ENCODE results near the gene TBPL2. TPM values are rescaled to one million over a fixed set of nuclear protein-coding genes. Genes with fewer than 3 reads are reported as not detected.

The TBPL2 gene
- total RNA-seq, 4 donors from 2014 or later = not detected

- ATAC-seq (ENCODE audit: low FRiP score) (no peak), DNase-seq (ENCODE audit: low spot score) (no peak)
These were observed 5.8 kb upstream of the TBPL2 start for GRCh38 chr14:55446127-55446736.

GRCh38 chr14:55441286-55441685 lies 870 bp upstream of the TBPL2 start:
- no peak for ATAC-seq (ENCODE audit: low FRiP score)
- DNase-seq (ENCODE audit: low spot score) = no peak
- TF ChIP-seq CTCF (IDR thresholded peaks at IDR 0.05) = no peak

More at GRCh38 chr14:55446127-55446736, 5.8 kb upstream of the TBPL2 start:
- no peak for TF ChIP-seq CTCF (IDR thresholded peaks at IDR 0.05)

GRCh38 chr14:55438066-55438683 lies 2.2 kb downstream of the TBPL2 start:
- DNase-seq (ENCODE audit: low spot score) = no peak
- ATAC-seq (ENCODE audit: low FRiP score) = no peak
- TF ChIP-seq CTCF (IDR thresholded peaks at IDR 0.05) = no peak

GRCh38 chr14:55436931-55437330 lies 3.5 kb downstream of the TBPL2 start:
- no peak for TF ChIP-seq CTCF (IDR thresholded peaks at IDR 0.05)
- no peak for DNase-seq (ENCODE audit: low spot score)
- no peak for ATAC-seq (ENCODE audit: low FRiP score)

- no peak for DNase-seq (ENCODE audit: low spot score)
- TF ChIP-seq CTCF (IDR thresholded peaks at IDR 0.05) = no peak
These were observed 3.9 kb downstream of the TBPL2 start for GRCh38 chr14:55436519-55436918.

GRCh38 chr14:55434805-55435174 lies 5.6 kb downstream of the TBPL2 start:
- no peak for TF ChIP-seq CTCF (IDR thresholded peaks at IDR 0.05)
- ATAC-seq (ENCODE audit: low FRiP score) (no peak), DNase-seq (ENCODE audit: low spot score) (no peak)

More at GRCh38 chr14:55436519-55436918, 3.9 kb downstream of the TBPL2 start:
- no peak for ATAC-seq (ENCODE audit: low FRiP score)

All from omental fat pad (tissue), 4 donors.